Measurements from ENCODE around the gene ALDH3A1.

ALDH3A1 gene

DNA sequence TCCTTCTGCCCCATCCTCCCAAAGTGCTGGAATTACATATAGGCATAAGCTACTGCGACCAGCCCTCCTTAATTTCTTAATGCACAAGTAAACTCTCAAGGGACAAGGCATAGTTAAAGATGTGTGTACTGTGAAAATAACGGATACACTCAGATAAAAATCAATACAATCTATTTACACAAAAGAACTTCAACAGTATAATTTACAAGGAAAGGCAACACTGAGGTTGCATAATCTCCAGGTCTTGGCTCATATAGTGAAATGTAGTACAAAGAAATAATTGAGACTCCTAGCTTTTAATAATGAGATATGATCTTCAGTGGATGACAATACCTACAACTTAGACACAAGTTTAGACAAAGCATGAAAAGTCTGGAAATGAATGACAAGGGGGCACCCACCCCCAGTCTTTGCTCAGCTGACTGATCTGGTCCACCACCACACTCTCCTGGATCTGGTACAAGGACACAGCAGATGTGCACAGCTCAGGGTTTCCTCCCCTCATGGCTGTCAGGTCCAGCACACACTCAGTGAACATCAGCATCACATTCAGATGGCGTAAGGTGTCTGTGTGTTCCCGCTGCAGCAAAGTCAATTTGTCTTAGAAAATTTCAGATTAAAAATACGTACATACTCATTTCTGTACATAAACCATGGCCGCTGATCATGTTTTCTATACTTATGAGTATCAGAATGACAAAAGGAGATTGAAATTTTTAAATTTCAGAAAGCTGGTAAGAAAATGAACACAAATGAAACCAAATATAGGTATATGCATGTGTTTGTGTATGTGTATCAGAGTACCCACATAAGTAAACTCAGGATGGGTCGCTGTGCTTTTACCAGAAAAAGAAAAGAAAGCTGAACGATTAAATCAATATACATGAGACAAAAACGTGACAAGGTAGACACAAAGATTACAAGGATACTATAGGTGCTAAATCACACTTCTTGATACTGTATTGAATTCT lies 33.7 kb upstream of the ALDH3A1 start:
- TF ChIP-seq, protein P1, sequence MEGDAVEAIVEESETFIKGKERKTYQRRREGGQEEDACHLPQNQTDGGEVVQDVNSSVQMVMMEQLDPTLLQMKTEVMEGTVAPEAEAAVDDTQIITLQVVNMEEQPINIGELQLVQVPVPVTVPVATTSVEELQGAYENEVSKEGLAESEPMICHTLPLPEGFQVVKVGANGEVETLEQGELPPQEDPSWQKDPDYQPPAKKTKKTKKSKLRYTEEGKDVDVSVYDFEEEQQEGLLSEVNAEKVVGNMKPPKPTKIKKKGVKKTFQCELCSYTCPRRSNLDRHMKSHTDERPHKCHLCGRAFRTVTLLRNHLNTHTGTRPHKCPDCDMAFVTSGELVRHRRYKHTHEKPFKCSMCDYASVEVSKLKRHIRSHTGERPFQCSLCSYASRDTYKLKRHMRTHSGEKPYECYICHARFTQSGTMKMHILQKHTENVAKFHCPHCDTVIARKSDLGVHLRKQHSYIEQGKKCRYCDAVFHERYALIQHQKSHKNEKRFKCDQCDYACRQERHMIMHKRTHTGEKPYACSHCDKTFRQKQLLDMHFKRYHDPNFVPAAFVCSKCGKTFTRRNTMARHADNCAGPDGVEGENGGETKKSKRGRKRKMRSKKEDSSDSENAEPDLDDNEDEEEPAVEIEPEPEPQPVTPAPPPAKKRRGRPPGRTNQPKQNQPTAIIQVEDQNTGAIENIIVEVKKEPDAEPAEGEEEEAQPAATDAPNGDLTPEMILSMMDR (IDR thresholded peaks at IDR 0.05; ENCODE audit: low read depth, low read length) = no peak
- no peak for DNase-seq (ENCODE audit: low read depth in 2 of 2)
- no peak overlapping the region for H3K4me3 ChIP-seq (replicated peaks in 1 of 2; ENCODE audit: low read depth in 2 of 2, low read length in 2 of 2)

DNA sequence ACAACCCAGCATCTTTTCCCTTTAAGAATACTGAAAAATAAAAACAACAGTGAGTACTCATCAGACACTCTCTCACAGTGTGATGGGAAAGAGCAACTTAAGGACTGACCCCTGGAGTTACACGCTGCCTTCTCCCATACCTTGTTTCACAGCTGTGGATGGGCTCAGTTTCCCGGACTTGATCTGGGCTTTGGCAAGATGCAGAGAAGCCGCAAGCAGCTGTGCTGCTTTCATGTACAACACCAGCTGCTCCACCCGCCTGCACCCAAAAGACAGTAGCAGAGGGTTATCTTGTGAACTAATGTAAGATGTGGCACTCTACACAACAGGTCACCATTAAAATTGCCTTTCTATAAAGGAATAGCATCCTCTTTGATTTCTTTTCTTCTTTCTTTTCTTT lies 32.7 kb upstream of the ALDH3A1 start:
- no peak overlapping the region for H3K4me3 ChIP-seq (replicated peaks in 1 of 2; ENCODE audit: low read depth in 2 of 2, low read length in 2 of 2)
- TF ChIP-seq, protein P1 (IDR thresholded peaks at IDR 0.05; ENCODE audit: low read depth, low read length) = no peak
- DNase-seq (ENCODE audit: low read depth in 2 of 2) = no peak

DNA sequence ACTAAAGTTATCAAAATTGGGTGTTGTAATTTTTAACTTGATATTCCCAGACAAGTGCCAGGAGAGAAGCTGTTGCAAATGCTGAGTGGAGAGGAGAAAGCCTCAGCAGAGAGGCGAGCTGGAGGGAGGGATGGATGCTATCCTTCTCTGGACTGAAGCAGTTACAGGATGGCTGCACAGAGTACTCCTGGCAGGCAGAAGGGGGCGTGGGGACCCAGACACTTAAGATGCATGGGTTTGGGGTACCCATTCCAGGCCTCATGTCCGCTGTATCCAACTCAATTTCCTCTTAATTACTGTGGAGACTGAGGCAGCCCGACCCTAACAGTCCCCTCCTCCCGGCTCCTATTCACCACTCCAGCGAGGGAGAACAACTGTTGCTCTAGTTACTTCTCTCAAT lies 25.4 kb upstream of the ALDH3A1 start:
- TF ChIP-seq, protein P1 (IDR thresholded peaks at IDR 0.05; ENCODE audit: low read depth, low read length) = no peak
- no peak overlapping the region for H3K4me3 ChIP-seq (replicated peaks in 1 of 2; ENCODE audit: low read depth in 2 of 2, low read length in 2 of 2)
- DNase-seq (ENCODE audit: low read depth in 2 of 2) = no peak

DNA sequence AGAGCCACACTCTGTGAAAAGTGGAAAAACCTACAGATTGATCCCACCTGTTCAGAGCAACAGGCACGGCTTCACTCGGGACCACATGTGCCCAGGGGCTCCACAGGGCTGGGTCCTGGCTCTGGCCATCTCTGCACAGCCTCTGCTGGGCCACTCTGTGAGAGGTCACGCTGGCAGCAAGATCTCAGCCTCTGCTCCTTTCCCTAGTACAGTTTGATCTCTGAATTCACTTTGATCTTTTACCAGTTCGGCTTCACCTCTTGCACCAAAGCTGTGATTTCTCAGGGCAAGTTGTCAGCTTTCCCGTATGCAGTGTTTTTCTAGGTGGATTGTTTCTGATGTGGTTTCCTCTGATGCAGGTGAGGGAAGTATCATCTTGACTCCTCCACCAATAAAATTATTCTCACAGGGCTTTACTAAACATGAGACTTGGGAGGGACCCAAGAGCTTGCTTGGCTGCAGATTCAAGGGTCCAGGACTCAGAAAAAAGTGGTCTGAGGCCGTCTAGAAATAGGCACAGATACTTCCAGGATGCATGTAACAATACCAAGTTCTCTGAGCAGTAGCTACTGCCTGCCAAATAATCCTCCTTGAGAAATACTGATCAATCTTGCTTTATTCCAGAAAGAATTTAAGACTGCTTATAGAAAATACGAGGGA lies 24.0 kb upstream of the ALDH3A1 start:
- DNase-seq (ENCODE audit: low read depth in 2 of 2) = no peak
- H3K4me3 ChIP-seq (replicated peaks in 1 of 2; ENCODE audit: low read depth in 2 of 2, low read length in 2 of 2) = no peak overlapping the region
- TF ChIP-seq, protein P1 (IDR thresholded peaks at IDR 0.05; ENCODE audit: low read depth, low read length) = no peak

DNA sequence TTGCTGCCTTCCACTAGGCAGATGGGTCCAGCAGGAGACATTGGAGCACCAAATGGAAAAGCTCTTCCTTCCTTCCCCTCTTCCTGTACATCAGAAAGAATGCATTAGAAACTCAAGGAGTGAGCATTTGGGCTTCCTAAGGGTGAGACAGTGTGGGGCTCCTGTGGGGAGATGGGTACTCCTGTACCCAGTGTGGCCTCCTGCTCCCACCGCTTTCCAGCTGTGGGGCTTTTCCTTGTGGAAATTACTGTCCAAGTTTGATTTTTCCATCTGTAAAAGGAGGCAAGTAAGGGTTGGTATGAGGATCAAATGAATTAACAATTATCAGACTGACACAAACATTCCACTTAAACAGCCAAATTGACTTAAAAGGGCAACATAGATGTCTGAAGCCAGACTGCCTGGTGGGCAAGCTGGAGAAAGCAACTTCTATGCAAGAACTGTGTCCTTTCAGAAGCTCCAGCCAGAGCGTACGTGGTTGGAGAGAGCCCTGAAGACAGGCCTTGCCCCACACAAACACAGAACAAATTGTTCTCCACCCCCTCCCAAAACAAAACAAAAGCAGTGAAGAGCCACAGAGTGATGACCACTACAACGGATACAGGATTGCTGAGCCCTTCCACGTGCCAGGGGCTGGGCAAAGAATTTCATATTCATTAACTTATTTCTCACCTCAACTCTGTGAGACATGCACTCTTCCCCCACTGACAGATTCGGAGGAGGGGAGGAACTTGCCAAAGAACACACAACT lies 23.1 kb upstream of the ALDH3A1 start:
- no peak for DNase-seq (ENCODE audit: low read depth in 2 of 2)
- no peak overlapping the region for H3K4me3 ChIP-seq (replicated peaks in 1 of 2; ENCODE audit: low read depth in 2 of 2, low read length in 2 of 2)
- TF ChIP-seq, protein P1 (IDR thresholded peaks at IDR 0.05; ENCODE audit: low read depth, low read length) = no peak

DNA sequence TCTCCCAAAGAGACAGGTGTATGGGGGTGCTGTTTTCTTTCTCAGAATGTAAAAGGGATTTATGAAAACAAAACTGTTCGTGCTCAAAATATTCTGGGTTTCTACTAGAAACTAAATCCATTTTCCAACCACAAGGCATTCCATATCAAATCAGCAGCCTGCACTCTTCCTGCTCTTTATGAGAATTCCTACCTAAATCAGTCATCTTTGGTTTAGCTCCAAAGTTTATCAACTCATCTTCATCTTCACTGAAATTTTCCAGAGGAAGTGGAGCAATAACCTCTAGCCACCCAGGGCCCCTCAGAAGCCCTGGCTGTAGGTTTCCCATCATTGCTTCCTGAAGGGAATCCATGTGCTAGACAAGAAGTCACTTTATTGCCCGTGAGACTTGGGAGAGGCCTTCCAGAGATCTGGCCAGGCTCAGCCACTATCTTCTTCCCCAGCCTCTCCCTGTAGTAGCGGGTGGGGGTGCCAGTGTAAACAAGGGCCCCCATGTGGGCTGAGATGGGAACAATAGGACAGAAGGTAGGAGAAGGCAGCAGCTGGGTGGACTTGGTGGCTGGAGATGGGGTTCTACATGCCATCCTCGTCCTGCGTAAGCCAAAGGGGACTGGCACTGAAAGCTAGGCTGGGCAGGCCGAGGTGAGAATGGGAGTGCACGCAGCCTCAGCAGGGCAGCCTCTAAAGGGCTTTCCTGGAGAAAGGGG lies 22.0 kb upstream of the ALDH3A1 start:
- peak; percentile 14 to 50 for DNase-seq (ENCODE audit: low read depth in 2 of 2)

More for the DNA sequence above, 22.0 kb upstream of the ALDH3A1 start:
- TF ChIP-seq, protein P1 (IDR thresholded peaks at IDR 0.05; ENCODE audit: low read depth, low read length) = no peak
- no peak overlapping the region for H3K4me3 ChIP-seq (replicated peaks in 1 of 2; ENCODE audit: low read depth in 2 of 2, low read length in 2 of 2)
